Measurements from ENCODE around the gene LIN52. TPM values are rescaled to one million over a fixed set of nuclear protein-coding genes. Genes with fewer than 3 reads are reported as not detected.

Gene LIN52
- polyA plus RNA-seq, 1 donor from 2014 or later, result 57.9 TPM

DNA sequence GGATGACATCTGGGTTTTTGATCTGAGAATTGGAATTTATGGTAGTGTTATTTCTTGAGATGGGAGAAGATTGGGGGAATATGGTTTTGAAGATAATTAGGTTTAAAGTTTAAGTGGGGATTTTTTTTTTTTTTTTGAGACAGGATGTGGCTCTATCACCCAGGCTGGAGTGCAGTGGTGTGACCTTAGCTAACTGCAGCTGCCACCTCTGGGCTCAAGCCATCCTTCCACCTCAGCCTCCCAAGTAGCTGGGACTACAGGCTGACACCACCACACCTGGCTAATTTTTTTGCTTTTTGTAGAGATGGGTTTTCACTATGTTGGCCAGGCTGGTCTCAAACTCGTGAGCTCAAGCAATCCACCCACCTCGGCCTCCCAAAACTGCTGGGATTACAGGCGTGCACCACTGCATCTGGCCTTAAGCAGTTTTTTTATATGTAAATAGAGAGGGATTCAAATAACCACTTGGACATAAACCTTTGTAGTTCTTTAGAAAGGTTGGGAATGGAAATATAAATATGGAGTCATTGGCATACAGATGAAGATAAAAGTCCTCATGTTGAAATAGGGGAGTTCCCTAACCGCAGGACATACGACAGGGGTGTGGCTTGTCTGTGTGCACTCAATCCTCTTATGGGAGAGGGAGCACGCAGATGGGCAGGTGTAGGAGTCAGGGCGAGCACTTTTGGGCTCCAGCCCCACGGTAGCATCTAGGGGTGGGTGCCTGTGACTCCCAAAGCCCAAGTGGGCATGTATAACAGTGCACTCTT is 4.7 kb downstream of the LIN52 start:
- H3K9ac ChIP-seq (ENCODE audit: low read length), result no peak overlapping the region
- no peaks in the 10 kb centered on the region for H4K20me1 ChIP-seq (ENCODE audit: insufficient read depth)
- H3K79me2 ChIP-seq (replicated peaks; ENCODE audit: insufficient read depth, low read length), result peaks cover 15% of the 10 kb centered on the region
- no peak overlapping the region for H3K27ac ChIP-seq (ENCODE audit: low read length)
- no peaks in the 10 kb centered on the region for H3K36me3 ChIP-seq (ENCODE audit: insufficient read depth, low read length)
- no peaks in the 10 kb centered on the region for H3K9me3 ChIP-seq (ENCODE audit: low read length)
- no peak overlapping the region for H3K4me3 ChIP-seq (ENCODE audit: low read length)
- no peaks in the 10 kb centered on the region for H3K9me2 ChIP-seq (ENCODE audit: insufficient read depth, low read length)
- H3K27me3 ChIP-seq (ENCODE audit: insufficient read depth, low read depth, low read length), result no peaks in the 10 kb centered on the region
- H3K4me2 ChIP-seq (ENCODE audit: low read length), result no peak overlapping the region
- H3F3A ChIP-seq (ENCODE audit: insufficient read depth, low read length, poor library complexity, severe bottlenecking), result no peaks in the 10 kb centered on the region
- H2AFZ ChIP-seq (ENCODE audit: low read depth, low read length), result no peak overlapping the region
- no peak for TF ChIP-seq MXI1 (conservative IDR thresholded peaks at IDR 0.05; ENCODE audit: poor library complexity, severe bottlenecking)

DNA sequence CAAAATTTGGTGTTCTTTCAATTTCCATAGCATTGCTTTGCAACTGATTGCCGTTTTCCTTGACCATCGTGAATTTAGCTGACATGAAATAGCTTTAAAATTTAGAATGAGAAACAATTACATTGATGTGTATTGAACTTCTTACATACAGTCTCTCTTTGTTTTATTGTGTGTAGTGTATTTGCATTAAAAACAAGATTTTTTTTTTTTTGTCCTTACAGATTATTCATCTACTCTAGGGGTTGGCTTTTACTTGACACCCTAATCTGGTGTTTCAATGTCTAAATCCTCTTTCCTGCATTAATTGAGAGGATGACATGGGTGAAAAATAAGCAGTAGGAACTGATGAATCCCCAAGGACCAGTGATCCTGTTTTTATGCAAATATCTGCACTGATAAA is 20.6 kb downstream of the LIN52 start:
- TF ChIP-seq EZH2 (IDR thresholded peaks at IDR 0.05; ENCODE audit: borderline replicate concordance, insufficient read depth, low read length, poor library complexity, severe bottlenecking), result no peak
- Histone ChIP-seq H3K27ac (ENCODE audit: low read length) (no peak overlapping the region), H4K20me1 (ENCODE audit: insufficient read depth) (no peaks in the 10 kb centered on the region), H3K4me2 (ENCODE audit: low read length) (no peak overlapping the region), H3K36me3 (ENCODE audit: insufficient read depth, low read length) (peaks cover 6% of the 10 kb centered on the region), H3K9ac (ENCODE audit: low read length) (no peak overlapping the region), H3K79me2 (replicated peaks; ENCODE audit: insufficient read depth, low read length) (no peaks in the 10 kb centered on the region), H3K27me3 (ENCODE audit: insufficient read depth, low read depth, low read length) (no peaks in the 10 kb centered on the region), H3K4me3 (ENCODE audit: low read length) (no peak overlapping the region), H3F3A (ENCODE audit: insufficient read depth, low read length, poor library complexity, severe bottlenecking) (no peaks in the 10 kb centered on the region), H2AFZ (ENCODE audit: low read depth, low read length) (no peak overlapping the region), H3K9me3 (ENCODE audit: low read length) (no peaks in the 10 kb centered on the region), H3K9me2 (ENCODE audit: insufficient read depth, low read length) (no peaks in the 10 kb centered on the region)

DNA sequence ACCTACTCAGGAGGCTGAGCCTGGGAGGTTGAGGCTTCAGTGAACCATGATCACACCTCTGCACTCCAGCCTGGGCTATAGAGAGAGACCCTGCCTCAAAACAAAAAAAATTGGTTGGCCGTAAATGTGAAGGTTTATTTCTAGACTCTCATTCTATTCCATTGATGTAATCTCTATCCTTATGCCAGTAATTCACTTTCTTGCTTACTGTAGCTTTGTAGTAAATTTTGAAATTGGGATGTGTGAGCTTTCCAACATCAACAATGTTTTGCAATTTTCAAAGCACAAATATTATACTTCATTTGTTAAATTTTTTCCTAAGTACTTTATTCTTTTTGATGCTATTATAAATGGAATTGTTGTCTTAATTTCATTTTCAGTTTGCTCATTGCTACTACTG is 24.6 kb downstream of the LIN52 start:
- H3F3A ChIP-seq (ENCODE audit: insufficient read depth, low read length, poor library complexity, severe bottlenecking), result no peaks in the 10 kb centered on the region
- H3K36me3 ChIP-seq (ENCODE audit: insufficient read depth, low read length), result no peaks in the 10 kb centered on the region
- H3K9me3 ChIP-seq (ENCODE audit: low read length), result no peaks in the 10 kb centered on the region
- H3K79me2 ChIP-seq (replicated peaks; ENCODE audit: insufficient read depth, low read length), result no peaks in the 10 kb centered on the region
- no peak overlapping the region for H3K9ac ChIP-seq (ENCODE audit: low read length)
- H2AFZ ChIP-seq (ENCODE audit: low read depth, low read length), result no peak overlapping the region
- no peak overlapping the region for H3K4me2 ChIP-seq (ENCODE audit: low read length)
- H3K27me3 ChIP-seq (ENCODE audit: insufficient read depth, low read depth, low read length), result no peaks in the 10 kb centered on the region
- no peak overlapping the region for H3K4me3 ChIP-seq (ENCODE audit: low read length)
- no peaks in the 10 kb centered on the region for H3K9me2 ChIP-seq (ENCODE audit: insufficient read depth, low read length)
- no peak overlapping the region for H3K27ac ChIP-seq (ENCODE audit: low read length)
- H4K20me1 ChIP-seq (ENCODE audit: insufficient read depth), result no peaks in the 10 kb centered on the region
- TF ChIP-seq, protein P1, sequence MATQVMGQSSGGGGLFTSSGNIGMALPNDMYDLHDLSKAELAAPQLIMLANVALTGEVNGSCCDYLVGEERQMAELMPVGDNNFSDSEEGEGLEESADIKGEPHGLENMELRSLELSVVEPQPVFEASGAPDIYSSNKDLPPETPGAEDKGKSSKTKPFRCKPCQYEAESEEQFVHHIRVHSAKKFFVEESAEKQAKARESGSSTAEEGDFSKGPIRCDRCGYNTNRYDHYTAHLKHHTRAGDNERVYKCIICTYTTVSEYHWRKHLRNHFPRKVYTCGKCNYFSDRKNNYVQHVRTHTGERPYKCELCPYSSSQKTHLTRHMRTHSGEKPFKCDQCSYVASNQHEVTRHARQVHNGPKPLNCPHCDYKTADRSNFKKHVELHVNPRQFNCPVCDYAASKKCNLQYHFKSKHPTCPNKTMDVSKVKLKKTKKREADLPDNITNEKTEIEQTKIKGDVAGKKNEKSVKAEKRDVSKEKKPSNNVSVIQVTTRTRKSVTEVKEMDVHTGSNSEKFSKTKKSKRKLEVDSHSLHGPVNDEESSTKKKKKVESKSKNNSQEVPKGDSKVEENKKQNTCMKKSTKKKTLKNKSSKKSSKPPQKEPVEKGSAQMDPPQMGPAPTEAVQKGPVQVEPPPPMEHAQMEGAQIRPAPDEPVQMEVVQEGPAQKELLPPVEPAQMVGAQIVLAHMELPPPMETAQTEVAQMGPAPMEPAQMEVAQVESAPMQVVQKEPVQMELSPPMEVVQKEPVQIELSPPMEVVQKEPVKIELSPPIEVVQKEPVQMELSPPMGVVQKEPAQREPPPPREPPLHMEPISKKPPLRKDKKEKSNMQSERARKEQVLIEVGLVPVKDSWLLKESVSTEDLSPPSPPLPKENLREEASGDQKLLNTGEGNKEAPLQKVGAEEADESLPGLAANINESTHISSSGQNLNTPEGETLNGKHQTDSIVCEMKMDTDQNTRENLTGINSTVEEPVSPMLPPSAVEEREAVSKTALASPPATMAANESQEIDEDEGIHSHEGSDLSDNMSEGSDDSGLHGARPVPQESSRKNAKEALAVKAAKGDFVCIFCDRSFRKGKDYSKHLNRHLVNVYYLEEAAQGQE (IDR thresholded peaks at IDR 0.05; ENCODE audit: borderline replicate concordance), result no peak
- no peak for TF ChIP-seq POLR2AphosphoS5 (IDR thresholded peaks at IDR 0.05)
- no peak for TF ChIP-seq SMC3 (conservative IDR thresholded peaks at IDR 0.05; ENCODE audit: poor library complexity)
- no peak for TF ChIP-seq EZH2 (IDR thresholded peaks at IDR 0.05; ENCODE audit: borderline replicate concordance, insufficient read depth, low read length, poor library complexity, severe bottlenecking)
- TF ChIP-seq, protein P2, sequence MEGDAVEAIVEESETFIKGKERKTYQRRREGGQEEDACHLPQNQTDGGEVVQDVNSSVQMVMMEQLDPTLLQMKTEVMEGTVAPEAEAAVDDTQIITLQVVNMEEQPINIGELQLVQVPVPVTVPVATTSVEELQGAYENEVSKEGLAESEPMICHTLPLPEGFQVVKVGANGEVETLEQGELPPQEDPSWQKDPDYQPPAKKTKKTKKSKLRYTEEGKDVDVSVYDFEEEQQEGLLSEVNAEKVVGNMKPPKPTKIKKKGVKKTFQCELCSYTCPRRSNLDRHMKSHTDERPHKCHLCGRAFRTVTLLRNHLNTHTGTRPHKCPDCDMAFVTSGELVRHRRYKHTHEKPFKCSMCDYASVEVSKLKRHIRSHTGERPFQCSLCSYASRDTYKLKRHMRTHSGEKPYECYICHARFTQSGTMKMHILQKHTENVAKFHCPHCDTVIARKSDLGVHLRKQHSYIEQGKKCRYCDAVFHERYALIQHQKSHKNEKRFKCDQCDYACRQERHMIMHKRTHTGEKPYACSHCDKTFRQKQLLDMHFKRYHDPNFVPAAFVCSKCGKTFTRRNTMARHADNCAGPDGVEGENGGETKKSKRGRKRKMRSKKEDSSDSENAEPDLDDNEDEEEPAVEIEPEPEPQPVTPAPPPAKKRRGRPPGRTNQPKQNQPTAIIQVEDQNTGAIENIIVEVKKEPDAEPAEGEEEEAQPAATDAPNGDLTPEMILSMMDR (IDR thresholded peaks at IDR 0.05; ENCODE audit: poor library complexity, severe bottlenecking), result no peak
- TF ChIP-seq MXI1 (conservative IDR thresholded peaks at IDR 0.05; ENCODE audit: poor library complexity, severe bottlenecking), result no peak
- no peak for TF ChIP-seq RAD21 (conservative IDR thresholded peaks at IDR 0.05)
- TF ChIP-seq EP300 (conservative IDR thresholded peaks at IDR 0.05; ENCODE audit: poor library complexity, severe bottlenecking), result no peak
- no peak for TF ChIP-seq TAF1 (IDR thresholded peaks at IDR 0.05; ENCODE audit: low read depth)
